ENCODE data around the gene CCL4L2. TPM values are rescaled to one million over a fixed set of nuclear protein-coding genes. Genes with fewer than 3 reads are reported as not detected.
"Not testable (repeated sequence)": the region's sequence is repeated elsewhere in the genome, so short reads cannot be mapped to it uniquely, and the experiment has no call there.

The CCL4L2 gene
- total and polyA plus RNA-seq, 4 donors = 2.1 to 10.4 (median 4.9) TPM

GRCh38 chr17:36220737-36221580 lies 10.1 kb downstream of the CCL4L2 start:
- not testable (repeated sequence) for H3K27ac ChIP-seq (ENCODE audit: low read depth, low read length); H3K9me3 ChIP-seq (ENCODE audit: control insufficient read depth, insufficient read depth, low read length); DNase-seq (ENCODE audit: low read depth in 4 of 6, low spot score in 6 of 6); H3K36me3 ChIP-seq (ENCODE audit: control insufficient read depth, insufficient read depth, low read length); H3K4me3 ChIP-seq (ENCODE audit: low read depth, low read length); H3K4me1 ChIP-seq (ENCODE audit: control insufficient read depth, insufficient read depth, low read length); H3K27me3 ChIP-seq (ENCODE audit: control insufficient read depth, insufficient read depth, low read length)
- 70% methylated on average over 3 of the region's 3 CpGs for WGBS (ENCODE audit: insufficient coverage)

GRCh38 chr17:36221581-36222100 lies 10.8 kb downstream of the CCL4L2 start:
- WGBS (ENCODE audit: insufficient coverage) = 93% methylated on average over 3 of the region's 4 CpGs
- H3K9me3 ChIP-seq (ENCODE audit: control insufficient read depth, insufficient read depth, low read length); H3K4me1 ChIP-seq (ENCODE audit: control insufficient read depth, insufficient read depth, low read length); DNase-seq (ENCODE audit: low read depth in 4 of 6, low spot score in 6 of 6); H3K27me3 ChIP-seq (ENCODE audit: control insufficient read depth, insufficient read depth, low read length); H3K27ac ChIP-seq (ENCODE audit: low read depth, low read length); H3K36me3 ChIP-seq (ENCODE audit: control insufficient read depth, insufficient read depth, low read length); H3K4me3 ChIP-seq (ENCODE audit: low read depth, low read length): not testable (repeated sequence)

DNA sequence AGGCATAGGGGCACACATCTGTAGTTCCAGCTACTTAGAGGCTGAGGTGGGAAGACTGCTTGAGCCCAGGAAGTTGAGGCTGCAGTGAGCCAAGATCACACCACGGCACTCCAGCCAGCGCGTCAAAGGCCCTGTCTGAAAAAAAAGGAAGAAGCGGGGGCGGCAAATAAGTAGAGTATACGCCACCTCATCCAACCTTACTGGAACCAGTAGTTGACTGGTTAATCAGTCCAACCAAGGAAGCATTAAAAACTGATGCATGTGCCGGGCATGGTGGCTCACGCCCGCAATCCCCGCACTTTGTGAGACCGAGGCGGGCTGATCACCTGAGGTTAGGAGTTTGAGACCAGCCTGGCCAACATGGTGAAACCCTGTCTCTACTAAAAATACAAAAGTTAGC lies 12.1 kb downstream of the CCL4L2 start:
- H3K36me3 ChIP-seq (ENCODE audit: control insufficient read depth, insufficient read depth, low read length); H3K27me3 ChIP-seq (ENCODE audit: control insufficient read depth, insufficient read depth, low read length); H3K4me3 ChIP-seq (ENCODE audit: low read depth, low read length); DNase-seq (ENCODE audit: low read depth in 4 of 6, low spot score in 6 of 6); H3K4me1 ChIP-seq (ENCODE audit: control insufficient read depth, insufficient read depth, low read length); H3K9me3 ChIP-seq (ENCODE audit: control insufficient read depth, insufficient read depth, low read length); H3K27ac ChIP-seq (ENCODE audit: low read depth, low read length): not testable (repeated sequence)
- WGBS (ENCODE audit: insufficient coverage) = 88% methylated on average over 5 of the region's 12 CpGs

- H3K27ac ChIP-seq (ENCODE audit: low read depth, low read length); DNase-seq (ENCODE audit: low read depth in 4 of 6, low spot score in 6 of 6); H3K4me1 ChIP-seq (ENCODE audit: control insufficient read depth, insufficient read depth, low read length); H3K36me3 ChIP-seq (ENCODE audit: control insufficient read depth, insufficient read depth, low read length); H3K9me3 ChIP-seq (ENCODE audit: control insufficient read depth, insufficient read depth, low read length); H3K27me3 ChIP-seq (ENCODE audit: control insufficient read depth, insufficient read depth, low read length); H3K4me3 ChIP-seq (ENCODE audit: low read depth, low read length): not testable (repeated sequence)
- no CpG with 5 or more reads among the region's 5 CpGs for WGBS (ENCODE audit: insufficient coverage)
Measured at GRCh38 chr17:36229644-36230043, 18.8 kb downstream of the CCL4L2 start.

DNA sequence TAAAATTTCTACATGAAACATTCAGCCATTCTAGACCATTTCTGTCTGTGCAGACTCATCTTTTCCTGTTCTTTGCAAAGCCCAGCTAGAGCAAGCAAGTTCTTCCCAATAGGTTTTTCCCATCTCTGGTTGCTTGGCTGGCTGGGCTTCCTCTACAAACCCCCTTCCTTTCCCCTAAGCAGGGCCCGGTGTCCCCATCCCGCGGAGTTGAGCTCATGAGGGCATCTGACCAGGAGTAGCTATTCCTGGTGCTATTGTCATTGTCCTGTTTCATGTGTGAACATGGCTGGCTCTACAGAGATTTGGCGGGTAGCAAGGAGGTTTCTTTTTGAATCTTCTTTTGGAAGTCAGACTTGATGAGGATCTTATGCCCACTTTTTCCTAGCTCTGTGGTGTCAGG lies 31.2 kb downstream of the CCL4L2 start:
- H3K4me3 ChIP-seq (ENCODE audit: low read depth, low read length); DNase-seq (ENCODE audit: low read depth in 4 of 6, low spot score in 6 of 6); H3K27me3 ChIP-seq (ENCODE audit: control insufficient read depth, insufficient read depth, low read length); H3K9me3 ChIP-seq (ENCODE audit: control insufficient read depth, insufficient read depth, low read length); H3K27ac ChIP-seq (ENCODE audit: low read depth, low read length); H3K36me3 ChIP-seq (ENCODE audit: control insufficient read depth, insufficient read depth, low read length); H3K4me1 ChIP-seq (ENCODE audit: control insufficient read depth, insufficient read depth, low read length): not testable (repeated sequence)
- WGBS (ENCODE audit: insufficient coverage) = no CpG with 5 or more reads among the region's 4 CpGs

Small RNAs within 50 kb of the gene (small RNA-seq; reads per million reads assigned to genes)
- not detected for gene AC243829.3 (ENCODE audit: low replicate concordance)
- gene AC243829.6 (ENCODE audit: low replicate concordance) = not detected

Other genes starting within 250 kb of the CCL4L2 start
- under 1 TPM; 0.20 to 0.28 TPM for gene CCL16, start 229.6 kb upstream of the CCL4L2 start, total RNA-seq
- gene CCL16, start 229.6 kb upstream of the CCL4L2 start, polyA plus RNA-seq (ENCODE audit: insufficient read length in 2 of 2) = under 1 TPM in 1 of 2 donors, not detected in 1; 0.30 TPM
- gene CCL14, start 224.3 kb upstream of the CCL4L2 start, total RNA-seq = 10 to 100 TPM in 1 of 2 donors, 1 to 10 TPM in 1; 1.7 to 42.0 TPM
- 1 to 10 TPM; 4.1 to 8.9 TPM for gene CCL14, start 224.3 kb upstream of the CCL4L2 start, polyA plus RNA-seq (ENCODE audit: insufficient read length in 2 of 2)
- gene CCL15, start 209.5 kb upstream of the CCL4L2 start, total RNA-seq = not detected
- under 1 TPM in 1 of 2 donors, not detected in 1; 0.23 TPM for gene CCL15, start 209.5 kb upstream of the CCL4L2 start, polyA plus RNA-seq (ENCODE audit: insufficient read length in 2 of 2)
- gene CCL23, start 193.1 kb upstream of the CCL4L2 start, total RNA-seq = under 1 TPM in 1 of 2 donors, not detected in 1; 0.28 TPM
- not detected for gene CCL23, start 193.1 kb upstream of the CCL4L2 start, polyA plus RNA-seq (ENCODE audit: insufficient read length in 2 of 2)
- gene CCL18, start 146.8 kb upstream of the CCL4L2 start, total RNA-seq = not detected
- not detected for gene CCL18, start 146.8 kb upstream of the CCL4L2 start, polyA plus RNA-seq (ENCODE audit: insufficient read length in 2 of 2)
- gene CCL3, start 120.9 kb upstream of the CCL4L2 start, total RNA-seq = 10 to 100 TPM in 1 of 2 donors, 1 to 10 TPM in 1; 6.0 to 21.8 TPM
- gene CCL3, start 120.9 kb upstream of the CCL4L2 start, polyA plus RNA-seq (ENCODE audit: insufficient read length in 2 of 2) = 10 to 100 TPM in 1 of 2 donors, 1 to 10 TPM in 1; 5.8 to 16.0 TPM
- 10 to 100 TPM in 1 of 2 donors, 1 to 10 TPM in 1; 4.8 to 10.2 TPM for gene CCL4, start 107.2 kb upstream of the CCL4L2 start, total RNA-seq
- 1 to 10 TPM; 2.7 to 8.4 TPM for gene CCL4, start 107.2 kb upstream of the CCL4L2 start, polyA plus RNA-seq (ENCODE audit: insufficient read length in 2 of 2)
- gene TBC1D3B, start 34.4 kb upstream of the CCL4L2 start, total RNA-seq = 1 to 10 TPM; 1.2 to 4.0 TPM
- 10 to 100 TPM; 14.2 to 32.5 TPM for gene TBC1D3B, start 34.4 kb upstream of the CCL4L2 start, polyA plus RNA-seq (ENCODE audit: insufficient read length in 2 of 2)
- gene CCL3L1, start 14.3 kb upstream of the CCL4L2 start, total RNA-seq = 1 to 10 TPM; 2.8 to 6.3 TPM
- gene CCL3L1, start 14.3 kb upstream of the CCL4L2 start, polyA plus RNA-seq (ENCODE audit: insufficient read length in 2 of 2) = 1 to 10 TPM; 2.7 to 8.0 TPM
- gene TBC1D3I, start 53.5 kb downstream of the CCL4L2 start, total RNA-seq = not detected
- 1 to 10 TPM in 1 of 2 donors, under 1 TPM in 1; 0.68 to 9.5 TPM for gene TBC1D3I, start 53.5 kb downstream of the CCL4L2 start, polyA plus RNA-seq (ENCODE audit: insufficient read length in 2 of 2)
- not detected for gene TBC1D3G, start 112.8 kb downstream of the CCL4L2 start, total RNA-seq
- not detected for gene TBC1D3G, start 112.8 kb downstream of the CCL4L2 start, polyA plus RNA-seq (ENCODE audit: insufficient read length in 2 of 2)
- gene TBC1D3H, start 177.4 kb downstream of the CCL4L2 start, total RNA-seq = not detected
- gene TBC1D3H, start 177.4 kb downstream of the CCL4L2 start, polyA plus RNA-seq (ENCODE audit: insufficient read length in 2 of 2) = not detected